ENCODE data around the gene CCR5. TPM values are rescaled to one million over a fixed set of nuclear protein-coding genes. Genes with fewer than 3 reads are reported as not detected.

The CCR5 gene
- total and polyA plus RNA-seq, 2 of the 8 experiments (the other 6 are each of a cell fraction or from before 2014, with no cell fraction given), result not detected

GRCh38 chr3:46420931-46421330 lies 50.2 kb downstream of the CCR5 start:
- no peak for DNase-seq (ENCODE audit: low read depth in 1 of 2, low spot score in 2 of 2)
- Histone ChIP-seq H2BK20ac (ENCODE audit: low read length) (no peak overlapping the region), H3K9ac (replicated peaks in 1 of 4; ENCODE audit: extremely low read depth in 1 of 4, low read depth in 3 of 4, low read length in 3 of 4) (no peak overlapping the region), H2BK15ac (ENCODE audit: low read length) (no peak overlapping the region), H2AK5ac (ENCODE audit: low read depth, low read length) (no peak overlapping the region), H3K14ac (ENCODE audit: insufficient read length) (no peak overlapping the region), H3K27me3 (replicated peaks in 1 of 4; ENCODE audit: control insufficient read depth in 3 of 4, extremely low read depth in 1 of 4, insufficient read depth in 3 of 4, low read length in 3 of 4) (no peaks in the 10 kb centered on the region), H3K23me2 (ENCODE audit: low read depth, low read length) (no peaks in the 10 kb centered on the region), H4K20me1 (replicated peaks in 1 of 2; ENCODE audit: control insufficient read depth in 1 of 2, insufficient read depth in 2 of 2, low read length in 2 of 2) (no peaks in the 10 kb centered on the region), H3K9me3 (ENCODE audit: insufficient read depth in 2 of 2, low read depth in 1 of 2, low read length in 1 of 2) (no peaks in the 10 kb centered on the region), H4K8ac (ENCODE audit: extremely low read depth, insufficient read depth, low read length) (no peak overlapping the region), H3K23ac (ENCODE audit: insufficient read length) (no peak overlapping the region), H2BK120ac (replicated peaks; ENCODE audit: low read depth, low read length) (no peak overlapping the region), H3K79me2 (ENCODE audit: control insufficient read depth in 1 of 2, insufficient read depth in 2 of 2, low read length in 2 of 2) (no peaks in the 10 kb centered on the region), H4K91ac (replicated peaks; ENCODE audit: insufficient read length, low read length) (no peak overlapping the region), H2BK5ac (ENCODE audit: low read depth, low read length) (no peak overlapping the region), H3K4me1 (replicated peaks in 1 of 4; ENCODE audit: control insufficient read depth in 3 of 4, insufficient read depth in 4 of 4, low read length in 3 of 4) (peaks cover 0 to 6% (median 5%) of the 10 kb centered on the region in 4 experiments; a peak in 4 of 7 replicates), H2BK12ac (ENCODE audit: low read depth, low read length) (no peak overlapping the region), H3K4me3 (ENCODE audit: extremely low read depth in 1 of 4, insufficient read depth in 2 of 4, low read depth in 3 of 4, low read length in 4 of 4) (no peak overlapping the region), H3K4me2 (ENCODE audit: insufficient read depth in 1 of 2, low read depth in 2 of 2, low read length in 2 of 2) (no peak overlapping the region), H3K18ac (ENCODE audit: extremely low read depth, low read length) (no peak overlapping the region), H3K56ac (replicated peaks; ENCODE audit: insufficient read length, low read depth, low read length) (no peak overlapping the region), H3K36me3 (ENCODE audit: control insufficient read depth in 2 of 4, insufficient read depth in 4 of 4, low read length in 3 of 4) (no peaks in the 10 kb centered on the region), H3K79me1 (ENCODE audit: low read depth, low read length) (no peaks in the 10 kb centered on the region), H2AFZ (ENCODE audit: low read length) (no peak overlapping the region), H4K5ac (ENCODE audit: insufficient read length, low read depth, low read length) (no peak overlapping the region), H3K27ac (ENCODE audit: low read depth, low read length) (no peak overlapping the region), H3K4ac (replicated peaks; ENCODE audit: insufficient read length, low read depth, low read length) (no peak overlapping the region)
- ChIA-PET CTCF (ENCODE audit: partially characterized antibody) (interaction anchor here (1.8 kb wide), 1 partner anchor 206 kb away, joined by 4 read pairs; no protein-coding TSS in a partner anchor), POLR2A (ENCODE audit: partially characterized antibody) (no interaction called here)
- FAIRE-seq, result no peak
- 78% methylated on average over 2 of the region's 2 CpGs; no CpG with 5 or more reads in 1 of the 2 experiments for WGBS, 2 experiments (ENCODE audit: extremely low coverage in 1 of 2, insufficient coverage in 1 of 2, insufficient read length in 1 of 2, insufficient replicate concordance in 2 of 2, low coverage in 1 of 2, low lambda C conversion rate in 2 of 2, missing lambda C conversion rate in 1 of 2)
- no peak for TF ChIP-seq SIRT6 (IDR thresholded peaks at IDR 0.05; ENCODE audit: low read length)
